ENCODE measurements around the gene MTARC1. TPM values are rescaled to one million over a fixed set of nuclear protein-coding genes. Genes with fewer than 3 reads are reported as not detected.

The MTARC1 gene
- total and polyA plus RNA-seq, 9 of the 15 experiments (the other 6 are each of a cell fraction or from before 2014, with no cell fraction given) = 0.07 to 0.14 (median 0.11) TPM; not detected in 6

- 2% methylated on average over 4 of the region's 4 CpGs for WGBS (ENCODE audit: insufficient coverage, low coverage, missing lambda C conversion rate)
These were observed 2.0 kb upstream of the MTARC1 start for GRCh38 chr1:220784751-220785150.

More at GRCh38 chr1:220784751-220785150, 2.0 kb upstream of the MTARC1 start:
- no TSS peak for BruUV-seq (replicated peaks)
- Histone ChIP-seq H3K79me2 (ENCODE audit: control insufficient read depth, insufficient read depth, low read length) (no peaks in the 10 kb centered on the region), H3K9ac (ENCODE audit: insufficient read depth in 1 of 2, low read depth in 2 of 2, low read length in 2 of 2) (no peak overlapping the region), H3K4me3 (no peak overlapping the region), H3K4me1 (replicated peaks in 1 of 2; ENCODE audit: control insufficient read depth in 2 of 2, insufficient read depth in 2 of 2, low read length in 2 of 2) (peaks cover 0 to 7% of the 10 kb centered on the region in 2 experiments; a peak in 1 of 5 replicates), H4K20me1 (replicated peaks; ENCODE audit: control insufficient read depth, insufficient read depth, low read length) (no peaks in the 10 kb centered on the region), H3K4me2 (ENCODE audit: insufficient read depth, low read length) (no peak overlapping the region), H3K27ac (ENCODE audit: extremely low read depth, low read depth, low read length) (no peak overlapping the region), H3K9me3 (replicated peaks; ENCODE audit: control insufficient read depth, insufficient read depth, low read depth, low read length) (no peaks in the 10 kb centered on the region), H3K36me3 (ENCODE audit: control insufficient read depth, insufficient read depth, low read length) (no peaks in the 10 kb centered on the region), H3K27me3 (ENCODE audit: control insufficient read depth in 2 of 2, insufficient read depth in 2 of 2, low read length in 2 of 2) (peaks cover 2 to 30% of the 10 kb centered on the region in 2 experiments; a peak in 3 of 5 replicates), H2AFZ (ENCODE audit: low read depth, low read length) (no peak overlapping the region), H3K9me1 (ENCODE audit: control insufficient read depth, insufficient read depth, low read length) (no peaks in the 10 kb centered on the region)
- peak; percentile 49; the same call in 2 of the 3 replicates for ATAC-seq
- intact Hi-C loops (cut with micrococcal nuclease) = no loop called here
- in situ Hi-C loops (cut with MboI) = no loop called here
- ChIA-PET CTCF (ENCODE audit: low intra/inter-chr PET ratio) (no interaction called here), POLR2A (interaction anchor here (1.1 kb wide), 1 partner anchor 16 kb away, joined by 3 read pairs; no protein-coding TSS in a partner anchor)
- no peak for FAIRE-seq
- no peak for TF ChIP-seq HOXB6 (CRISPR knock-in tag; IDR thresholded peaks at IDR 0.05; ENCODE audit: borderline replicate concordance)
- no peak for TF ChIP-seq DLX4 (CRISPR knock-in tag; IDR thresholded peaks at IDR 0.05)
- TF ChIP-seq ZNF561 (CRISPR knock-in tag; conservative IDR thresholded peaks at IDR 0.05) = no peak
- no peak for TF ChIP-seq TCF3 (CRISPR knock-in tag; IDR thresholded peaks at IDR 0.05)
- no peak for TF ChIP-seq ZNF592 (IDR thresholded peaks at IDR 0.05)
- TF ChIP-seq SMAD2 (IDR thresholded peaks at IDR 0.05; ENCODE audit: low read depth, low read length) = no peak
- no peak for TF ChIP-seq XRCC4 (IDR thresholded peaks at IDR 0.05; ENCODE audit: extremely low read depth, insufficient read depth, insufficient read length)
- no peak for TF ChIP-seq IRF2 (CRISPR knock-in tag; IDR thresholded peaks at IDR 0.05)
- DNase-seq (ENCODE audit: extremely low read depth in 1 of 4, low spot score in 3 of 4) = no peak
